Measurements from ENCODE around the gene USP34.
A peak's percentile ranks its signal among the peaks of the same experiment; 100 is the strongest.

The USP34 gene

GRCh38 chr2:61470965-61471904, at the start of gene USP34:
USP34 (minus strand) TSS chr2:61471087; CDS start chr2:61470692, 395 bp downstream.
- TF ChIP-seq CTCF (IDR thresholded peaks at IDR 0.05; ENCODE audit: low read depth, low read length): no peak
- TF ChIP-seq MAX (IDR thresholded peaks at IDR 0.05; ENCODE audit: low read depth, low read length): peak; percentile 3; the same call in 1 of the 2 replicates
- peak; percentile 91 for TF ChIP-seq POLR2A (IDR thresholded peaks at IDR 0.05; ENCODE audit: extremely low read depth, insufficient read length)
- TF ChIP-seq MYC (IDR thresholded peaks at IDR 0.05; ENCODE audit: low read depth, low read length): peak; percentile 13
- DNase-seq (ENCODE audit: low read depth): peak; percentile 99
- peak within 1 kb of the TSS; percentile 84 for H3K4me3 ChIP-seq (ENCODE audit: low read depth, low read length)

GRCh38 chr2:61520261-61520660, 49.4 kb upstream of the USP34 start:
- no peak overlapping the region for H3K4me3 ChIP-seq (ENCODE audit: low read depth, low read length)
- DNase-seq (ENCODE audit: low read depth): no peak
- no peak for TF ChIP-seq POLR2A (IDR thresholded peaks at IDR 0.05; ENCODE audit: extremely low read depth, insufficient read length)
- no peak for TF ChIP-seq MAX (IDR thresholded peaks at IDR 0.05; ENCODE audit: low read depth, low read length)
- no peak for TF ChIP-seq MYC (IDR thresholded peaks at IDR 0.05; ENCODE audit: low read depth, low read length)
- TF ChIP-seq CTCF (IDR thresholded peaks at IDR 0.05; ENCODE audit: low read depth, low read length): no peak

- TF ChIP-seq MYC (IDR thresholded peaks at IDR 0.05; ENCODE audit: low read depth, low read length): no peak
- no peak for TF ChIP-seq POLR2A (IDR thresholded peaks at IDR 0.05; ENCODE audit: extremely low read depth, insufficient read length)
- TF ChIP-seq MAX (IDR thresholded peaks at IDR 0.05; ENCODE audit: low read depth, low read length): no peak
- TF ChIP-seq CTCF (IDR thresholded peaks at IDR 0.05; ENCODE audit: low read depth, low read length): no peak
- DNase-seq (ENCODE audit: low read depth): no peak
Observed at GRCh38 chr2:61512768-61513398, 42.0 kb upstream of the USP34 start.

GRCh38 chr2:61510674-61511671, 40.1 kb upstream of the USP34 start:
- H3K4me3 ChIP-seq (ENCODE audit: low read depth, low read length): no peak overlapping the region
- TF ChIP-seq MYC (IDR thresholded peaks at IDR 0.05; ENCODE audit: low read depth, low read length) (no peak), CTCF (IDR thresholded peaks at IDR 0.05; ENCODE audit: low read depth, low read length) (no peak), MAX (IDR thresholded peaks at IDR 0.05; ENCODE audit: low read depth, low read length) (no peak), POLR2A (IDR thresholded peaks at IDR 0.05; ENCODE audit: extremely low read depth, insufficient read length) (no peak)
- DNase-seq (ENCODE audit: low read depth): no peak

More at GRCh38 chr2:61512768-61513398, 42.0 kb upstream of the USP34 start:
- no peak overlapping the region for H3K4me3 ChIP-seq (ENCODE audit: low read depth, low read length)

- TF ChIP-seq MAX (IDR thresholded peaks at IDR 0.05; ENCODE audit: low read depth, low read length) (no peak), MYC (IDR thresholded peaks at IDR 0.05; ENCODE audit: low read depth, low read length) (no peak), POLR2A (IDR thresholded peaks at IDR 0.05; ENCODE audit: extremely low read depth, insufficient read length) (no peak), CTCF (IDR thresholded peaks at IDR 0.05; ENCODE audit: low read depth, low read length) (no peak)
- DNase-seq (ENCODE audit: low read depth): no peak
- no peak overlapping the region for H3K4me3 ChIP-seq (ENCODE audit: low read depth, low read length)
Observed at GRCh38 chr2:61504949-61505348, 34.1 kb upstream of the USP34 start.

All from NB4 (cell line).